WI38 (cell line): ENCODE results near the gene MLF2.

Experiments used
- H3K4me3 ChIP-seq: 2 replicates; pipeline ENCODE4 v1.5.1; 2011; ENCODE audit warnings: low read depth, mild to moderate bottlenecking, control low read depth, low read length
- CTCF ChIP-seq: IDR thresholded peaks from 2 replicates; pipeline ENCODE4 v1.5.1; 2012; ENCODE audit warnings: low read depth, mild to moderate bottlenecking, control low read depth, low read length

The MLF2 gene

GRCh38 chr12:6790496-6791150 lies 37.7 kb upstream of the MLF2 start:
- no peak for TF ChIP-seq CTCF
- H3K4me3 ChIP-seq = peak overlapping the region; percentile 66

- no peak for TF ChIP-seq CTCF
- H3K4me3 ChIP-seq = peak within 1 kb of the TSS; percentile 66
Observed at GRCh38 chr12:6788972-6789924, 36.3 kb upstream of the MLF2 start, which contains the start of gene CD4. CD4 (plus strand) TSS chr12:6789528; CDS start chr12:6800139, 10,611 bp downstream.

DNA sequence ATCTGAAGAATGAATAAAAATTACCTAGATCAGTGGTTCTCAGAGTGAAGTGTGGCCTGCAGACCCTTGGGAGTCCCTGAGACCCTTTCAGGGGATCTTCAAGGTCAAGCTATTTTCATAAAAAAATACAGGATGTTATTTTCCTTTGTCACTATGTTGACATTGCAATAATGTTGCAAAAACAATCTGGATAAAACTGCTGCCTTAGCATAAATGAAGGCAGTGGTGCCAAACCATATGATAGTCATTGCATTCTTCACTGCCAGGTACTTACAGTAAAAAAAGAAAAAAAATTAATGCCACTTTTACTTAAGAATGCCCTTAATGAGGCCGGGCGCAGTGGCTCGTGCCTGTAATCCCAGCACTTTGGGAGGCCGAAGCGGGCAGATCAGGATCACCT lies 34.4 kb upstream of the MLF2 start:
- H3K4me3 ChIP-seq = no peak overlapping the region
- TF ChIP-seq CTCF = no peak

- TF ChIP-seq CTCF = no peak
- no peak overlapping the region for H3K4me3 ChIP-seq
Observed at GRCh38 chr12:6786416-6787094, 33.6 kb upstream of the MLF2 start.

- no peak overlapping the region for H3K4me3 ChIP-seq
- TF ChIP-seq CTCF = no peak
Observed at GRCh38 chr12:6784761-6785160, 31.8 kb upstream of the MLF2 start.

GRCh38 chr12:6784296-6784695 lies 31.4 kb upstream of the MLF2 start:
- H3K4me3 ChIP-seq = no peak overlapping the region
- no peak for TF ChIP-seq CTCF
